ENCODE data around the gene SYCP3. TPM values are rescaled to one million over a fixed set of nuclear protein-coding genes. Genes with fewer than 3 reads are reported as not detected.

Gene SYCP3
- total and polyA plus RNA-seq, 2 of the 8 experiments (the other 6 are each of a cell fraction or from before 2014, with no cell fraction given) = 0.02 to 0.07 TPM

- no peak for TF ChIP-seq SP4 (IDR thresholded peaks at IDR 0.05; ENCODE audit: low read length)
- TF ChIP-seq TCF12 (IDR thresholded peaks at IDR 0.05; ENCODE audit: low read depth, low read length) = no peak
- no peak for TF ChIP-seq POU5F1 (IDR thresholded peaks at IDR 0.05; ENCODE audit: low read depth, low read length)
- TF ChIP-seq EZH2 (IDR thresholded peaks at IDR 0.05; ENCODE audit: low read depth, low read length, severe bottlenecking) = no peak
- TF ChIP-seq CTBP2 (IDR thresholded peaks at IDR 0.05; ENCODE audit: borderline replicate concordance, insufficient read depth, insufficient read length, low read length) = no peak
- TF ChIP-seq SP2 (IDR thresholded peaks at IDR 0.05; ENCODE audit: low read length) = no peak
- TF ChIP-seq YY1 (IDR thresholded peaks at IDR 0.05; ENCODE audit: low read depth, low read length) = no peak
- no peak for TF ChIP-seq TEAD4 (IDR thresholded peaks at IDR 0.05; ENCODE audit: low read depth, low read length)
- no peak for TF ChIP-seq ATF3 (IDR thresholded peaks at IDR 0.05; ENCODE audit: insufficient read depth, low read depth, low read length)
- CTCF ChIA-PET (ENCODE audit: partially characterized antibody) = interaction anchor here (0.8 to 1.6 kb wide), 3 partner anchors 9 to 22 kb away, joined by 3 to 5 read pairs (median 3); no protein-coding TSS in a partner anchor
- 81% methylated on average over 1 of the region's 1 CpG; no CpG with 5 or more reads in 1 of the 2 experiments for WGBS, 2 experiments (ENCODE audit: extremely low coverage in 1 of 2, insufficient coverage in 1 of 2, insufficient read length in 1 of 2, insufficient replicate concordance in 2 of 2, low coverage in 1 of 2, low lambda C conversion rate in 2 of 2, missing lambda C conversion rate in 1 of 2)
Observed at GRCh38 chr12:101747697-101748096, 8.4 kb upstream of the SYCP3 start.

More at GRCh38 chr12:101747697-101748096, 8.4 kb upstream of the SYCP3 start:
- Histone ChIP-seq H2AK5ac (ENCODE audit: low read depth, low read length) (no peak overlapping the region), H3K56ac (replicated peaks; ENCODE audit: insufficient read length, low read depth, low read length) (no peak overlapping the region), H3K4ac (replicated peaks; ENCODE audit: insufficient read length, low read depth, low read length) (no peak overlapping the region), H2AFZ (ENCODE audit: low read length) (no peak overlapping the region), H3K4me2 (ENCODE audit: insufficient read depth in 1 of 2, low read depth in 2 of 2, low read length in 2 of 2) (no peak overlapping the region), H3K36me3 (ENCODE audit: control insufficient read depth in 2 of 4, insufficient read depth in 4 of 4, low read length in 3 of 4) (peaks cover 9 to 49% (median 29%) of the 10 kb centered on the region in 4 experiments; a peak in 7 of 8 replicates), H4K8ac (ENCODE audit: extremely low read depth, insufficient read depth, low read length) (no peak overlapping the region), H3K9me3 (ENCODE audit: insufficient read depth in 2 of 2, low read depth in 1 of 2, low read length in 1 of 2) (no peaks in the 10 kb centered on the region), H2BK5ac (ENCODE audit: low read depth, low read length) (no peak overlapping the region), H3K27ac (ENCODE audit: low read depth, low read length) (no peak overlapping the region), H3K4me1 (replicated peaks in 1 of 4; ENCODE audit: control insufficient read depth in 3 of 4, insufficient read depth in 4 of 4, low read length in 3 of 4) (peaks cover 0 to 3% (median 3%) of the 10 kb centered on the region in 4 experiments; a peak in 3 of 7 replicates), H2BK12ac (ENCODE audit: low read depth, low read length) (no peak overlapping the region), H2BK120ac (replicated peaks; ENCODE audit: low read depth, low read length) (no peak overlapping the region), H4K5ac (ENCODE audit: insufficient read length, low read depth, low read length) (no peak overlapping the region), H3K9ac (replicated peaks in 1 of 4; ENCODE audit: extremely low read depth in 1 of 4, low read depth in 3 of 4, low read length in 3 of 4) (no peak overlapping the region), H3K23ac (ENCODE audit: insufficient read length) (no peak overlapping the region), H2BK20ac (ENCODE audit: low read length) (no peak overlapping the region), H3K23me2 (ENCODE audit: low read depth, low read length) (no peaks in the 10 kb centered on the region), H4K91ac (replicated peaks; ENCODE audit: insufficient read length, low read length) (no peak overlapping the region), H2BK15ac (ENCODE audit: low read length) (no peak overlapping the region), H3K79me2 (ENCODE audit: control insufficient read depth in 1 of 2, insufficient read depth in 2 of 2, low read length in 2 of 2) (no peaks in the 10 kb centered on the region), H3K79me1 (ENCODE audit: low read depth, low read length) (0 out of 2 replicates have a peak, but pooled peaks cover 3% of the 10 kb centered on the region), H4K20me1 (replicated peaks in 1 of 2; ENCODE audit: control insufficient read depth in 1 of 2, insufficient read depth in 2 of 2, low read length in 2 of 2) (no peaks in the 10 kb centered on the region), H3K18ac (ENCODE audit: extremely low read depth, low read length) (no peak overlapping the region), H3K14ac (ENCODE audit: insufficient read length) (no peak overlapping the region), H3K4me3 (ENCODE audit: extremely low read depth in 1 of 4, insufficient read depth in 2 of 4, low read depth in 3 of 4, low read length in 4 of 4) (no peak overlapping the region), H3K27me3 (replicated peaks in 1 of 4; ENCODE audit: control insufficient read depth in 3 of 4, extremely low read depth in 1 of 4, insufficient read depth in 3 of 4, low read length in 3 of 4) (no peaks in the 10 kb centered on the region)
- DNase-seq (ENCODE audit: low read depth in 1 of 2, low spot score in 2 of 2) (no peak), FAIRE-seq (no peak)
- POLR2A ChIA-PET (ENCODE audit: partially characterized antibody) = no interaction called here

Data from H1 (cell line).